ENCODE measurements around the gene TAGLN2. TPM values are rescaled to one million over a fixed set of nuclear protein-coding genes. Genes with fewer than 3 reads are reported as not detected.

The TAGLN2 gene
- total RNA-seq, 2 experiments from 2014 or later, result 453 to 454 TPM

DNA sequence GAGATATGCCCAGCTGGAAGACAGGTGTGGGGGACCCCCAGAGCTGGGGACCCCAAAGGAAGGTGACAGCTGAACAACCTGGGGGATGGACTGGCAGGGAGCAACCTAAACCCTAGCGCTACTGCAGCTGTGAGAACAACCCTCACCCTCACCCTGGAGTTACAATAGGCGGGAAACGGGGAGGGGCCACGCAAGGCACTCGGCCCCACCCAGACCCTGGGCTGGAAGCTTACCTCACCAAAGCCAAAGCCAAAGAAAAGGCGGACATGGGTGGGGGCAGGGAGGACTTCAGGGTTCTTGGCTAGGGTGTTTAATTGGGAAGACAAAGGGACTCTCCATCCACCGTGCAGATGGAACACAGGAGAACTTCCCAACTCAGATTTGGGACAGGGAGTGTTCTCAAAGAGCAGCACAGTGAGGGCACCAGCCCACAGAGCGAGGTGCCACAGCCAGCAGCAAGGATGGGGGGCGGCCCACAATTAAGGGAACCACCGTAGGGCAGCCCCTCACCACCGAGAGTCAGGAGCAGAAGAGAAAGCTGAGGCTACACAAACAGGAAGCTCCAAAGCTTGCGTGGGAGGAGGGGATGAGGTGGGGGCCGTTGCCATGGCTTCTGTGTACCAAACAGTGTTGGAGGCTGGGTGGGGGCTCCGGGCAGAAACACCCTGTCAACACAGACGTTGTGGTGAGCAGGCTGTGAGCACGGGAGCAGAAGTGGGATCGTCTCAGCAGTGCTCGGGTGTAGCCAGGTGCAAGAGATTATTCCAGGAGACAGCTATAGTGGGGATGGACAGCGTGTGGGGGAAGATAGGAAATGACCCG, 1.9 kb downstream of the TAGLN2 start:
- H3K36me3 Mint-ChIP-seq (ENCODE audit: low read depth), result peaks cover 35% of the 10 kb centered on the region
- peaks cover 49% of the 10 kb centered on the region for H3K4me1 Mint-ChIP-seq (ENCODE audit: low read depth)
- H3K9me3 Mint-ChIP-seq, result no peaks in the 10 kb centered on the region
- CTCF ChIA-PET, result interaction anchor here (1.5 to 6.0 kb wide), 4 partner anchors 12 to 162 kb away, joined by 5 to 41 read pairs (median 12); no protein-coding TSS in a partner anchor
- H3K27me3 Mint-ChIP-seq (ENCODE audit: low read depth), result no peaks in the 10 kb centered on the region
- peak overlapping the region; percentile 91 for H3K4me3 Mint-ChIP-seq
- DNase-seq, result peak; percentile 94
- peak overlapping the region; percentile 93 for H3K27ac Mint-ChIP-seq
- intact Hi-C loops (cut with micrococcal nuclease), result loop anchor here (1.0 to 10.0 kb wide), 8 partner anchors 31 to 881 kb away; partner anchors contain the start of genes AIM2, CD84, DCAF8 and PEA15

DNA sequence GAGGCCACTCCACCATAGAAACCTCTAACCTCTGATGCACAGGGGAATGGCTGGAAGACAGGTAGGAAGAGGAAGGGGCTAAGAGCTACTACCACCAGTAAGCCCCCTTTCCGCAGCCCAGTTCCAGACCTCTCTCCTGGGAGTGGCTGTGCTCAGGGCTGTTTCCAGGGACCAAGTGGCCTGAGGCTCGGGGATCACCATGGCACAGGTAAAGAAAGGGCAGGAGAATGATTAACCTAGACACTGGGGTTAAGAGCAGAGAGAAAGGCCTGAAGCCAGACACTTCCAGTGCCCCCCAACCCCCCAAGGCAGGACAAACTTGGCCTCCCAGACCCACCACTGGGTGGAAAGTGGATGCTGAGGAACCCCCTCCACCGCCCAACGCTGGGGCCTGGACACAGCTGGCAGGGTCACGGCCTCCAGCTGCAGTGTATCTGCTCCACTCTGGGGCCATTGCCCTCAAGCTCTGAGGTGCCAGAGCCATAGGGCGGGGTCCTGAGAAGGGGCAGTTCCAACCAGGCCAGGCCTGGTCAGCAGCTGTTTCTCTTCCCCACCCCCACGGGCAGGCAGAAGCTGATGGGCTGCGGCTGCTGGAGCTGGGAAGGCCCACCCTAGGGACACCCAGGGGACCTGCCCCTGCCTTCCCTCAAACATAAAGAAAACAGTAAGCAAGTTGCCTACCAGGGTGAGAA, 2.6 kb downstream of the TAGLN2 start:
- no peaks in the 10 kb centered on the region for H3K27me3 Mint-ChIP-seq (ENCODE audit: low read depth)
- CTCF ChIA-PET, result interaction anchor here (0.7 to 6.0 kb wide), 7 partner anchors 12 to 156 kb away, joined by 3 to 41 read pairs (median 5); no protein-coding TSS in a partner anchor
- DNase-seq, result peak; percentile 15
- H3K4me1 Mint-ChIP-seq (ENCODE audit: low read depth), result peaks cover 57% of the 10 kb centered on the region
- peaks cover 41% of the 10 kb centered on the region for H3K36me3 Mint-ChIP-seq (ENCODE audit: low read depth)
- H3K4me3 Mint-ChIP-seq, result peak overlapping the region; percentile 91
- intact Hi-C loops (cut with micrococcal nuclease), result loop anchor here (1.0 to 10.0 kb wide), 7 partner anchors 285 to 882 kb away; partner anchors contain the start of genes AIM2, CD84, DCAF8 and PEA15
- H3K27ac Mint-ChIP-seq, result peak overlapping the region; percentile 93
- H3K9me3 Mint-ChIP-seq, result no peaks in the 10 kb centered on the region

DNA sequence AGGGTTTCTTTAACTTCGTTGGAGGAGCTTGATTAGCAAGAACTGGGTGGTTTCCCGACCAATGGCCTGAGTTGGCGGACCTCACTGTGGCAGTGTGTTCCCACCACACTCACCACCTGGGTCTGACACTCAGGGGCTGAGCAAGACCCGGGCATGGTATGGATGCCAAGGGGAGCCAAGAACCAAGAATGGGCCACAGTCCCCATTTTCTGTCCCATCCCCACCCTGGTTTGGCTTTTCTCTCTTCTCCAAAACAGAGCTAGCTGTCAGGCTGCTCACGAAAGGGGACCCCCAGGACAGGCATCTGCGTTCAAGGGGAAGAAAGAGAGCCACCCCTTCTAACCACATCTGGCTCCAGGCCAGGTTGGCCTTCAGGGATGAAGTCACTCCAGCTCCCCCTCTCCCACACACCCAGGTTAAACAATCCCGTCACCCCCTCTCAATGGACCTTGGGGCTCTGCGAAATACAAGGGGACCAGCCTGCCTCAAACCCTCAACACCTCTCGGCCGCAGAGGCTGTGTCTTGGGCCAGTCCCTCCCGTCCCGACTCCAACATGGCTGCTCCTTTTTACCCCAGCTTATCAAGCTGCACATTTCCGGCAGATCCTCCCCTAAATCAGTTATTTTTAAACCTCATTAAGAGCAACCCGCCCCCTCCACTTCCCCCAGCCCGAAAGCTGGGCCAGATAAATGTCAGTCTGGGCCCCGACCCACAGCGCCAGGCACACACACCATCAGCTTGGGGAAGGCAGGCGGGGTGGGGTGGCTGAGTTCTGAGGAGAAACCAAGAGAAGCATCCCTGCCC, 3.4 kb downstream of the TAGLN2 start:
- Mint-ChIP-seq H3K4me3 (peak overlapping the region; percentile 91), H3K27ac (peak overlapping the region; percentile 93), H3K36me3 (ENCODE audit: low read depth) (peaks cover 44% of the 10 kb centered on the region), H3K9me3 (no peaks in the 10 kb centered on the region), H3K27me3 (ENCODE audit: low read depth) (no peaks in the 10 kb centered on the region), H3K4me1 (ENCODE audit: low read depth) (peaks cover 60% of the 10 kb centered on the region)
- DNase-seq, result peak; percentile 49
- intact Hi-C loops (cut with micrococcal nuclease), result loop anchor here (1.0 to 10.0 kb wide), 8 partner anchors 68 to 913 kb away; partner anchors contain the start of genes AIM2, CD84, IFI16 and PEA15
- CTCF ChIA-PET, result interaction anchor here (0.6 to 2.5 kb wide), 7 partner anchors 13 to 1365 kb away, joined by 3 to 15 read pairs (median 5); no protein-coding TSS in a partner anchor

DNA sequence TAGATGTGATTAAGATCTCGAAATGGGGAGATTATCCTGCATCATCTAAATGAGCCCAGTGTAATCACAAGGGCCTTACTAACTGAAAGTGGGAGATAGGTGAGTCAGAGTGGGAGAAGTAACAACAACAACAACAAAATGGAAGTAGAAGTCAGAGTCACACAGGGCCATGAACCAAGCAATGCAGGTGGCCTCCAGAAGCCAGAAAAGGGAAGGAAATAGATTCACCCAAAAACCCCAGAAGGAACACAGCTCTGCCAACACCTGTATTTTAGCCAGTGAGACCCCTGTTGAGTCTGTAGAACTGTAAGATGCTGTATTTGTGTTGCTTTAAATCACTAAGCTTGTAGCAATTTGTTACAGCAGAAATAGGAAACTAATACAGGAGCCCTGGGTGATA, 4.1 kb downstream of the TAGLN2 start:
- Mint-ChIP-seq H3K9me3 (no peaks in the 10 kb centered on the region), H3K4me1 (ENCODE audit: low read depth) (peaks cover 58% of the 10 kb centered on the region), H3K27me3 (ENCODE audit: low read depth) (no peaks in the 10 kb centered on the region), H3K27ac (peak overlapping the region; percentile 93), H3K4me3 (peak overlapping the region; percentile 91), H3K36me3 (ENCODE audit: low read depth) (peaks cover 45% of the 10 kb centered on the region)
- CTCF ChIA-PET, result interaction anchor here (0.6 to 1.9 kb wide), 3 partner anchors 85 to 1366 kb away, joined by 3 to 5 read pairs (median 5); no protein-coding TSS in a partner anchor
- intact Hi-C loops (cut with micrococcal nuclease), result loop anchor here (1.0 to 10.0 kb wide), 8 partner anchors 67 to 912 kb away; partner anchors contain the start of genes AIM2, CD84, IFI16 and PEA15
- peak; percentile 51 for DNase-seq

GRCh38 chr1:159920651-159921050, 4.7 kb downstream of the TAGLN2 start:
- no peak overlapping the region for H3K4me3 Mint-ChIP-seq

GRCh38 chr1:159920202-159920601, 5.1 kb downstream of the TAGLN2 start:
- DNase-seq, result no peak
- peaks cover 46% of the 10 kb centered on the region for H3K36me3 Mint-ChIP-seq (ENCODE audit: low read depth)
- H3K9me3 Mint-ChIP-seq, result no peaks in the 10 kb centered on the region
- H3K27me3 Mint-ChIP-seq (ENCODE audit: low read depth), result no peaks in the 10 kb centered on the region
- H3K27ac Mint-ChIP-seq, result peak overlapping the region; percentile 69
- H3K4me1 Mint-ChIP-seq (ENCODE audit: low read depth), result peaks cover 50% of the 10 kb centered on the region
- CTCF ChIA-PET, result interaction anchor here (0.6 kb wide), 1 partner anchor 18 kb away, joined by 3 read pairs; no protein-coding TSS in a partner anchor
- no peak overlapping the region for H3K4me3 Mint-ChIP-seq
- intact Hi-C loops (cut with micrococcal nuclease), result loop anchor here (5.0 to 10.0 kb wide), 6 partner anchors 287 to 885 kb away; partner anchors contain the start of genes AIM2, CD84 and PEA15

More at GRCh38 chr1:159920651-159921050, 4.7 kb downstream of the TAGLN2 start:
- no peaks in the 10 kb centered on the region for H3K27me3 Mint-ChIP-seq (ENCODE audit: low read depth)
- H3K27ac Mint-ChIP-seq, result peak overlapping the region; percentile 69
- H3K9me3 Mint-ChIP-seq, result no peaks in the 10 kb centered on the region
- H3K4me1 Mint-ChIP-seq (ENCODE audit: low read depth), result peaks cover 53% of the 10 kb centered on the region
- no peak for DNase-seq
- CTCF ChIA-PET, result interaction anchor here (1.9 kb wide), 1 partner anchor 85 kb away, joined by 5 read pairs; no protein-coding TSS in a partner anchor
- intact Hi-C loops (cut with micrococcal nuclease), result loop anchor here (1.0 to 10.0 kb wide), 8 partner anchors 66 to 911 kb away; partner anchors contain the start of genes AIM2, CD84, IFI16 and PEA15
- peaks cover 46% of the 10 kb centered on the region for H3K36me3 Mint-ChIP-seq (ENCODE audit: low read depth)

GRCh38 chr1:159919236-159919865, 6.0 kb downstream of the TAGLN2 start:
- H3K36me3 Mint-ChIP-seq (ENCODE audit: low read depth), result peaks cover 49% of the 10 kb centered on the region
- H3K27me3 Mint-ChIP-seq (ENCODE audit: low read depth), result no peaks in the 10 kb centered on the region
- DNase-seq, result no peak
- no peak overlapping the region for H3K27ac Mint-ChIP-seq
- H3K4me1 Mint-ChIP-seq (ENCODE audit: low read depth), result peaks cover 50% of the 10 kb centered on the region
- intact Hi-C loops (cut with micrococcal nuclease), result no loop called here
- H3K9me3 Mint-ChIP-seq, result no peaks in the 10 kb centered on the region
- H3K4me3 Mint-ChIP-seq, result no peak overlapping the region
- CTCF ChIA-PET, result no interaction called here

- Mint-ChIP-seq H3K9me3 (no peaks in the 10 kb centered on the region), H3K36me3 (ENCODE audit: low read depth) (peaks cover 44% of the 10 kb centered on the region), H3K27me3 (ENCODE audit: low read depth) (no peaks in the 10 kb centered on the region), H3K27ac (peak overlapping the region; percentile 1), H3K4me3 (no peak overlapping the region), H3K4me1 (ENCODE audit: low read depth) (peaks cover 52% of the 10 kb centered on the region)
- intact Hi-C loops (cut with micrococcal nuclease), result no loop called here
- CTCF ChIA-PET, result interaction anchor here (0.6 kb wide), 1 partner anchor 155 kb away, joined by 6 read pairs; no protein-coding TSS in a partner anchor
- no peak for DNase-seq
Measured at GRCh38 chr1:159918352-159919200, 6.7 kb downstream of the TAGLN2 start.

DNA sequence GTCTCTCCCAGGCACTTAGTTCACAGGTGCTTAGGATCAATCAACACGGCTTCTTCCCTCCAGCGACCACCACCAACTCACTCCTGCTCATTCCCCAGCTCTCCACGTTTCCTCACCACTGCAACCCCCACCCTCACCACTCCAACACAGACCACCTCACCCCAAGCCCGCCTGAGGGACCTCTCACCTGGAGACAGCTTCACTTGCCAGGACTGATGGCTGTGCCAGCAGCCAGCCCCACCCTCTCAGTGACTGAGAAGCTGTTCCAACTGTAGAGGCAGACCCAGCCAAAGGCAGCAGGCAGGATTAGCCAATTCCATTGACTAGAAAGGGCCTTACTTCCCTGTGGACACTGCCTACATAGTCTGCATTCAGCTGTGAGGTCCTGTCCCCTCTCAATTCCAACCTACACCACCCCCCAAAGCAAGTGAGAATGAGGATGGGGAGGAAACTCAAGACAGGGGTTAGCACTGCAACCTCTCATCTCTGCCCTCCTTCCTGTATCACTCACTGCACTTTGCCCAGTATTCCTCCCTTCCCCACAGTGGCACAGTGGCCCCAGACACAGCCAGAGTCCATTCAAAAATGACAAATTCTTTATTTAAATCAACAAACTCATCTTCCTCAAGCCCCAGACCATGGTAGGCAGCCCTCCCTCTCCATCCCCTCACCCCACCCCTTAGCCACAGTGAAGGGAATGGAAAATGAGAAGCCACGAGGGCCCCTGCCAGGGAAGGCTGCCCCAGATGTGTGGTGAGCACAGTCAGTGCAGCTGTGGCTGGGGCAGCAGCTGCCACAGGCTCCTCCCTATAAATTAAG, 7.6 kb downstream of the TAGLN2 start:
- H3K27ac Mint-ChIP-seq, result no peak overlapping the region
- peaks cover 42% of the 10 kb centered on the region for H3K36me3 Mint-ChIP-seq (ENCODE audit: low read depth)
- intact Hi-C loops (cut with micrococcal nuclease), result no loop called here
- no peaks in the 10 kb centered on the region for H3K27me3 Mint-ChIP-seq (ENCODE audit: low read depth)
- no peak for DNase-seq
- peaks cover 48% of the 10 kb centered on the region for H3K4me1 Mint-ChIP-seq (ENCODE audit: low read depth)
- no peak overlapping the region for H3K4me3 Mint-ChIP-seq
- H3K9me3 Mint-ChIP-seq, result no peaks in the 10 kb centered on the region
- CTCF ChIA-PET, result interaction anchor here (0.8 kb wide), 1 partner anchor 27 kb away, joined by 3 read pairs; no protein-coding TSS in a partner anchor

Measured in activated naive CD4-positive, alpha-beta T cell treated with anti-CD3 and anti-CD28 coated beads for 36 hours (primary cell).